ENCODE results near the gene MCC. TPM values are rescaled to one million over a fixed set of nuclear protein-coding genes. Genes with fewer than 3 reads are reported as not detected.

Gene MCC
- polyA plus RNA-seq, 4 donors = 27.6 to 33.3 (median 31.7) TPM

GRCh38 chr5:113276001-113276400, 212.3 kb downstream of the MCC start:
- DNase-seq (ENCODE audit: low read depth in 4 of 4, low spot score in 2 of 4) = no peak

DNA sequence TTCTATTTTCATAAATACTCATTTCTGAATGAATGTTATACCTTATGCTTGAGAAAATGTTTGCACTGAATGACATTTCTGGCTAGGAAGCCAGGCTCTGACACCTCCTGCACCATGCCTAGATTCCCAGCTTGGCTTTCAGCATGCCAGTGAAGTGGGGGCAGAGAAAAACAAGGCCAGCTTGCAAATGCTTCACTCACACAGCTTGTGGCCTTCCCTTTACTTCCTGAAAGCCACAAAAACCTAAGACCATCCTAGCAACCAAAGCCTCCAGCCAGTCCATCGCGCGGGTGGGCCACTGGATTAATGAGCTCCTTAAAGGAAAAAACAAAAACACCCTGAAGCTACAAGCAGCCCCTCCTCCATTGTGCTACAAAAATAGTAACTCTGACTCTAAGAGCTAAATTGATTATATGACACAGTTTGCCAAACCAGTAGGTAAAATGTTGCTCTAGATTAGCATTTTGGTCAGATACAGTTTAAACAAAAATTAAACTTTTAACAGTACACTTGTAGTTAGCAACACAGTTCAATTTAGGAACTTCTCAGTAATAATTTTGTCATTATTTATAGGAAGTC, 213.3 kb downstream of the MCC start:
- DNase-seq (ENCODE audit: low read depth in 4 of 4, low spot score in 2 of 4) = no peak

DNA sequence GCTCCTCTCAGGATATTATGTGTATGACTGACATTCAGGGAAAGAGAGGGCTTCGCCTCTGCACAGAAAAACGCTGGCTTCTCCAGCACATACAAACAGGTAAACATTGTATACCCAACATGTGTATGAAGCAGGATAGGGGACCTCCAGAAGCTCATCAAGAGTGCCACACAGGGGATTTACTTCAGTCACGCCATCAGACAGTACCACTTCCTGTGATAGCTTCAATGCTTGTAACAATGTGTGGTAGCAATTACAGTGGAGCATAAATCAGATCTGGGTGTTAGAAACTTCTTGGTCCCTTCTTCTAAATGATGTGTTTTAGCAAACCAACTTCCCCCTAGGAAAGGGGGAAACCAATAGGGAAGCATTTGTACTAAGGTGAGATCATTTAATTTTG, 214.3 kb downstream of the MCC start:
- no peak for DNase-seq (ENCODE audit: low read depth in 4 of 4, low spot score in 2 of 4)

GRCh38 chr5:113271745-113272454, 216.4 kb downstream of the MCC start:
- DNase-seq (ENCODE audit: low read depth in 4 of 4, low spot score in 2 of 4) = no peak

DNA sequence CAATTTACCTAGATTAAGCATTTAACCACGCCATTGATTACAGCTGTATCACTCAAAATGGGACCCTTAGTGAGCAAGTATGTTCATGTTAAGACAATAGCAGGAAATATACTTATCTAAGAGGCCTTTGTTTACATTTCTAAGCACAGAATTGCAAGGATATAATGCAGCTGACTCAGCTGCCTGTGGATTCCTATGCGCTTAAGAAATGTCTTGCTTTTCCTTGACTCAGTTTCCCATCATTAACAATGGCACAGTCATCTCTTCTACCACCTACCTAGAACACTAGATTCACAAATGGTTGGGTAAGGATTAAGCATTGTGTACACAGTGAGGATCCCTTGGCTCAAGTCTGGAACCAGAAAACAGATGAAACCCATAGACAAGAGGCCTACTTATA, 217.2 kb downstream of the MCC start:
- no peak for DNase-seq (ENCODE audit: low read depth in 4 of 4, low spot score in 2 of 4)

GRCh38 chr5:113270086-113270485, 218.2 kb downstream of the MCC start:
- no peak for DNase-seq (ENCODE audit: low read depth in 4 of 4, low spot score in 2 of 4)

DNA sequence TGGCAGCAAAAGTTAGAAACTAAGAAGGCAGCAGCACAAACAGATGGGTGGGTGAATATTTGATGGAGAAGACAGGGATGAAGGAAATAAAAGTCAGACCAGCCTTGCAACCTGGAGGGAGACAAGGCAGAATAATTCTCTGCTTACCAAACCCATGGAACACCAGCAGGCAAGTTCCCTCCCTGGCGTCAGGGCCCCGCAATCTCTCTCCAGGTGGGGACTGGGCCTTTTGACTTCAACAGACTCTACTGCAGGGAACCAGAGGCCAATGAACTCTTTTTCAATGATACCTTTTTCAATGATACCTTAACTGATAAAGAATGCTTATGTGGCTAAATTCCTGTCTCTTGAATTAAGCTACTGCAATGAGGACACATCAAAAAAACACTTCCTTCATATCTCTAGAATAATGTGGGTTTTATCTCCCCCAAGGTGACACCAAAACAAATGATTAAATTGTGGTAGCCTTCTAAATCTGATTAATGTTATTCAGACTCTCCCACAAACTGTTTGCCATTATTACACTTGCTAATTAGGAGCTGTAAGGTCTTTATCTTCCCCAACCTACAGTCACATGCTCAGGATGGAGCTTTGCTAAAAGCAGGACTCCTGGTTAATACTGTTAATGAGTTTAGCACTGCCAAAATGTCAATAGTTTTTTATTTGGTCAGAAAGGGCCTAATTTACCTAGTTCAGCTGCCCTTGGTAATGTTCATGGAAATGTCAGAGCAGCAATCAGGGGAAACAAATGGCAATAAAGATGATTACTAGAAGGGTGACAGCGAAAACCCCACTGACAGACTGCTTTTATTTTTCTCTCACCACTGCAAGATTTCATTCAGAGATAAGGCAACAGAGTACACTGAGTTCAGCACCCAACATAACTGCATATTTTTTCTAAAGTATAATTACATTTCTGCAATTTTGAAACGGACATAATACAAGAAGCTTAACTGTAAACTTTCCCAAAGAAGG, 218.9 kb downstream of the MCC start:
- no peak for DNase-seq (ENCODE audit: low read depth in 4 of 4, low spot score in 2 of 4)

GRCh38 chr5:113268232-113268631, 220.0 kb downstream of the MCC start:
- DNase-seq (ENCODE audit: low read depth in 4 of 4, low spot score in 2 of 4) = no peak

- no peak for DNase-seq (ENCODE audit: low read depth in 4 of 4, low spot score in 2 of 4)
Measured at GRCh38 chr5:113267361-113267900, 220.8 kb downstream of the MCC start.

- no peak for DNase-seq (ENCODE audit: low read depth in 4 of 4, low spot score in 2 of 4)
Measured at GRCh38 chr5:113266913-113267227, 221.4 kb downstream of the MCC start.

- DNase-seq (ENCODE audit: low read depth in 4 of 4, low spot score in 2 of 4) = no peak
Measured at GRCh38 chr5:113266227-113266912, 221.9 kb downstream of the MCC start.

DNA sequence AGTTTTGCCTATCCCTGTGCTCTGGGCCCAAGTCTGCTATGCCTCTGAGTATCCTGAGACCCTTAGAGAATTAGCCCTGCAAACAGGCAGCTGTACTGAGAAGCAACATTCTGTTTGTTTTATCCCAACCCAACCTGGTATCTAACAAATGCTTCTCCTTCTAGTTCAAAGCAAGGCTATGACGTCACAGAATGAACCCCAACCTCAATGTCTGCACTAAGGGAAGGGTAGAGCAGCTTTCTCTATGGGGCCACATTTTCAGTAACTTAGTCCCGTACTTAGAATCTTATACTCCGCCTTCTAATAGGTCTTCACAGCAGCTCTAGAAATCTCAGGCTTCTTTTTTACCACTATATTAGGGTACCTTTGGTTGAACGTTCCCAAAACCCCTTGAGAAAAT, 223.1 kb downstream of the MCC start:
- no peak for DNase-seq (ENCODE audit: low read depth in 4 of 4, low spot score in 2 of 4)

GRCh38 chr5:113264046-113264445, 224.2 kb downstream of the MCC start:
- DNase-seq (ENCODE audit: low read depth in 4 of 4, low spot score in 2 of 4) = no peak

DNA sequence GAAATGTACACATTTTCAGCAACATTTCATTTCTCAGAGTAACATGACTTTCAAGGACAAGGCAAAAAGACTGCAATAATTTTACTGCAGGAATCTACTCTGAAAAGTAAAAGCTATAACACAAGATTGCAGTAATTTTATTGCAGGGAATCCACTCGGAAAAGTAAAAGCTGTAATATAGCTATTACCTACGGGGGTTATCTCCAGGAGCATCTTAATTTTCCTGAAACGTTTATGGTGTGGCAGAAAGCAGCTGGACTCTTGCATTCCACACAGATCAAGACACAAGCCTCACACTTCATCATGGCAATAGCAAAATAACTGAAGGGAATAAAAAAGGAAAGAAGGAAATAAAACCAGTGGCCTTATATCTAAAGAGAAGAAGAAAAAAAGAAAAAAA, 224.7 kb downstream of the MCC start:
- no peak for DNase-seq (ENCODE audit: low read depth in 4 of 4, low spot score in 2 of 4)

DNA sequence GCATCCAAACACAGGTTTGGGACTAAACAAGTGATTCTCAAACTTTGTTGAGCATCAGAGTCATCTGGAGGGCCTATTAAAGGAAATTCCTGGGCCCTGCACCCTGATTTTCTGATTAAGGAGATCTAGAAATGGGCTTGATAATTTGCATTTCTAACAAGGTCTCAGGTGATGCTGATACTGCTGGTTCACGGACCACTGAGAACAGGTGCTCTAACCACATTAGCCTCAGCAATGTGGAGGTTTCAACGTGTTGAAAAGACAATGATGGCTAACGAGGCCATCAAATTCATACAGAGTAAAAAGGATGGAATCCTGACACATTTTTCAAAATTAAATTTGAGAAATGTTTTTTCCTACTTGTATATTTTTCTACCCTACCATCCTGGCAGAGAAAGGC, 225.6 kb downstream of the MCC start:
- DNase-seq (ENCODE audit: low read depth in 4 of 4, low spot score in 2 of 4) = no peak

DNA sequence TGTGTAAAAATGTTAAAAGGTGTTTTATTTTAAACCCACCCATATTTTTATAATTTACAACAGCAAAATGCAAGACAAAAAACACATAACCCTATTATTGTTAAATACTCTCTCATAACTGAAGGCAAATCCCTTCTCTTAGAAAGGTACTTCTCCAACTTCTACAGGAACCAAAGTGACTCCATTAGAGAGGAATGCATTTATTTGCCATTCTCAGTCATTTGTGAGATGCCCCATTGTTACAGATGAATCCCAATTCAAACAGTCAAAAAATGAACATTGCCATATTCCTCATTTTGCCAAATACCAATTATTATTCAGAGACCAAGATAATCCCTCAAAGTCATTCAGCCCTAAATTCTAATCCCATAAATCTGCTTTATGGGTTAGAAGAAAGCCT, 229.2 kb downstream of the MCC start:
- DNase-seq (ENCODE audit: low read depth in 4 of 4, low spot score in 2 of 4) = no peak

- no peak for DNase-seq (ENCODE audit: low read depth in 4 of 4, low spot score in 2 of 4)
Measured at GRCh38 chr5:113257545-113257944, 230.7 kb downstream of the MCC start.

DNA sequence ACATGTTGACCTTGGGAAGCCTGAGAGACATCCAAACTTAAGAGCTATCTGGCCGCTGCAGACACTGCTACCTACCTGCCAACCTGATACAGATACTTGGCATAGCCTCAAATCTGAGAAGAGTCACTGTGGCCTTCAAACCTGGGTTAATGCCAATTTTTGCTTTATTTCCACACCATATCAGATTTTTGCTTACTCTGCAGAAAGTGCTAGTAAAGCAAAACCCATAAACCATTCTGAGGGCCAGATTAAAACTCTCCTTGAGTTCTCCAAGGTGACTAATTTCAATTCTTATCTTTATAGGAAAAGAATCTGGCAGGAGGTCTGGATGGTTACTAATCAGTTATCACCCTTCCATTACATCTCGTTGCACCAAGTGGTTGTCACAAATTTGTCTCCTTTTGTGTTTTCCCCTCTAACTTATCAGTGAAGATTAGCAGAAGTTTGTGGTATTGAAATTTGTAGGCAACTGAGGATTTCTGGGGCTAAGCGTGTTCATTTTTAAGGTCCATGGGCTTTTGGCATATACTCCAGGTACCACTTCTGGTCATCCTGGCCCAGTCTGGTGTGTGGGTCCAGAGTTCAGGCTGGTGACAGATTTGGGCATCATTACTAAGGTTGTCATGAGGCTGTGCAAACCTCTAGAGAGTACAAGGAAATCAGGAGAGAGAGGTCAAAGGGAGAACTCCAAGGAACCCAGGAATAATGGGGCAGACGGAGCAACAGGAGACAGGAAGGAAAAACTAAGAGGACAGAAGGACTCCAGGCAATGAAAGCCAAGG, 231.4 kb downstream of the MCC start:
- DNase-seq (ENCODE audit: low read depth in 4 of 4, low spot score in 2 of 4) = no peak

DNA sequence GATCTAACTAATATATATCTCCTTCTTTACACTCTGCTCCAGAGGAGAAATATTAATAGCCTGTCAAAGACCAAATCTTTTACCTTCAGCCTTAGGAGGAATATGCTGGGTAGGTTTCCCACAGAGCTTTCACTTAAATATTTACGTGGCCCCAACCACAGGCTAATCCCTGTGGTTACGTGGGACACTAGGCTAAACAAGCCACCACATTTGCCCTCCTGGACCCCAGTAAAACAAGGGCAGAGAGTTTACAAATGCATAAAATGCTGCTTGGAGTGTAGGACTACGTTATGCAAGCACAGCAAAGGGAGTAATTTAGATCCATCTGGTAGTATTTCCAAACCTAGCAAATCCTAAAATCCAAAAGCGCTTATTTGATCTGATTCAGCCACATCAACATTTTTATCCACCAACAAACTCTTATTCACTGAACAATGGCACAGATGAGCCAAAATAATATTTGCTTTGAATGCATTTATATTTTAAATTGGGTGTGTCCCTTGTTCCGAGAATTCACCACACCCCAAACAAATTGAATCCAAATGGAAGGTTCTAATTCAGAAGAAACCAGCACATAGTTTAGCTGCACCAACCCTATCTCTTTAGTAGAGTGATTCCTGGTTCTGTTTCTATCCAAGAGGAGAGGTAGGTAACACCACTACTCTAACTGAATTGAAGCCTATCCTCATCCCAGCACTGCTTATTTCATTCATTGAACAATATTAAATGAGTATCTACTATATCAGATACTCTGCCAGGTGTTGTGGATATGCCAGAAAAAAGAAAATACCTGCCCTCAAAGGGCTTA, 232.5 kb downstream of the MCC start:
- no peak for DNase-seq (ENCODE audit: low read depth in 4 of 4, low spot score in 2 of 4)
